NCI-H2171 treated with DMSO at 0.1 percent for 48 hours (cell line): ENCODE measurements around the gene CTNND1.
"Not testable (repeated sequence)": the region's sequence is repeated elsewhere in the genome, so short reads cannot be mapped to it uniquely, and the experiment has no call there.

ENCODE experiments used
- DNase-seq: peaks from one replicate; lab custom pipeline; 2025; lab: John Stamatoyannopoulos, UW

Gene CTNND1

GRCh38 chr11:57761301-57762234 is at the start of gene CTNND1:
Gene CTNND1 (plus strand): TSS chr11:57761802. CDS start chr11:57791479, 29,677 bp downstream.
- DNase-seq = peak; percentile 93

GRCh38 chr11:57712256-57713150 is 49.1 kb upstream of the CTNND1 start, which contains the start of gene TMX2:
Gene TMX2 (plus strand): TSS chr11:57712593. CDS start chr11:57712619, 26 bp downstream.
- peak; percentile 97 for DNase-seq

- no peak for DNase-seq
These were observed 47.8 kb upstream of the CTNND1 start for GRCh38 chr11:57713835-57714234.

GRCh38 chr11:57716726-57717125 is 44.9 kb upstream of the CTNND1 start:
- DNase-seq = not testable (repeated sequence)

- no peak for DNase-seq
These were observed 34.4 kb upstream of the CTNND1 start for GRCh38 chr11:57727185-57727584.

GRCh38 chr11:57728829-57729228 is 32.8 kb upstream of the CTNND1 start:
- DNase-seq = no peak

GRCh38 chr11:57729479-57729878 is 32.1 kb upstream of the CTNND1 start:
- no peak for DNase-seq

- no peak for DNase-seq
These were observed 28.9 kb upstream of the CTNND1 start for GRCh38 chr11:57732661-57733060.

- DNase-seq = no peak
These were observed 25.8 kb upstream of the CTNND1 start for GRCh38 chr11:57735619-57736298.

- peak; percentile 93 for DNase-seq
These were observed 20.2 kb upstream of the CTNND1 start, which contains the start of gene SELENOH for GRCh38 chr11:57741132-57742086. Gene SELENOH (plus strand): TSS chr11:57741491. CDS start chr11:57741596, 105 bp downstream.

- DNase-seq = no peak
These were observed 19.5 kb upstream of the CTNND1 start for GRCh38 chr11:57742087-57742452.

- DNase-seq = no peak
These were observed 17.2 kb upstream of the CTNND1 start for GRCh38 chr11:57744357-57744756.

- DNase-seq = no peak
These were observed 16.4 kb upstream of the CTNND1 start for GRCh38 chr11:57745206-57745605.

- DNase-seq = no peak
These were observed 14.7 kb upstream of the CTNND1 start for GRCh38 chr11:57746920-57747319.

GRCh38 chr11:57751176-57751575 is 10.4 kb upstream of the CTNND1 start:
- DNase-seq = no peak

- peak; percentile 2 for DNase-seq
These were observed 9.8 kb upstream of the CTNND1 start, which contains the start of gene BTBD18 for GRCh38 chr11:57751676-57752253. Gene BTBD18 (minus strand): TSS chr11:57751819. CDS start chr11:57751188, 631 bp downstream.

- DNase-seq = no peak
These were observed 8.6 kb upstream of the CTNND1 start for GRCh38 chr11:57752954-57753353.

GRCh38 chr11:57758174-57758573 is 3.4 kb upstream of the CTNND1 start:
- no peak for DNase-seq

- peak; percentile 77 for DNase-seq
These were observed 746 bp downstream of the CTNND1 start for GRCh38 chr11:57762235-57762861.

GRCh38 chr11:57763568-57763967 is 2.0 kb downstream of the CTNND1 start:
- peak; percentile 19 for DNase-seq
